ENCODE data around the gene GLI3.

Gene GLI3

GRCh38 chr7:42134276-42134876 is 102.6 kb downstream of the GLI3 start:
- no peak for FAIRE-seq
- DNase-seq (ENCODE audit: insufficient read length), result no peak
- TF ChIP-seq TAF1 (IDR thresholded peaks at IDR 0.05; ENCODE audit: borderline replicate concordance, low read depth, low read length), result no peak
- no peak for TF ChIP-seq POLR2AphosphoS5 (IDR thresholded peaks at IDR 0.05; ENCODE audit: low read depth, low read length)
- TF ChIP-seq POLR2A (IDR thresholded peaks at IDR 0.05; ENCODE audit: low read depth, low read length), result no peak

GRCh38 chr7:42133321-42133720 is 103.7 kb downstream of the GLI3 start:
- DNase-seq (ENCODE audit: insufficient read length), result no peak
- no peak for TF ChIP-seq TAF1 (IDR thresholded peaks at IDR 0.05; ENCODE audit: borderline replicate concordance, low read depth, low read length)
- no peak for FAIRE-seq

GRCh38 chr7:42128703-42129102 is 108.3 kb downstream of the GLI3 start:
- TF ChIP-seq TAF1 (IDR thresholded peaks at IDR 0.05; ENCODE audit: borderline replicate concordance, low read depth, low read length), result no peak
- TF ChIP-seq POLR2A (IDR thresholded peaks at IDR 0.05; ENCODE audit: low read depth, low read length), result no peak
- TF ChIP-seq POLR2AphosphoS5 (IDR thresholded peaks at IDR 0.05; ENCODE audit: low read depth, low read length), result no peak
- DNase-seq (ENCODE audit: insufficient read length), result no peak
- no peak for FAIRE-seq

DNA sequence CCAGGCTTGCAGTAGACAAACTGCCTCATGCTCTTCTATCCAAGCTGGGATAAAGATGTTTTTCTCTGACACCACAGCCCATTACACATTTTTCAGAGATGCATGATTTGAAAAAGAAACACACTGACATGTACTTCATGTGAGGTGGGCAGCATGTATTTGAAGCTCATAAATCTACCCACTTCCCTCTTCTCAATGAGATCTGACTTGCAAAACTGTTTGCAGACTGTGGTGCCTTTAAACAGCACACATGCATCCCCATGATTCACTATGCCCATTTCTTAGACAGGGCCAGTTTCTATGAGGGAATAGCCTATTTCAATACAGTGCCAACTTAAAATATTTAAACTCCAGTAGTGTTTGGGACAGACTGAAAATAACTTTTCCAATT is 109.8 kb downstream of the GLI3 start:
- no peak for DNase-seq (ENCODE audit: insufficient read length)
- FAIRE-seq, result no peak

GRCh38 chr7:42126475-42127231 is 110.4 kb downstream of the GLI3 start:
- FAIRE-seq, result no peak
- DNase-seq (ENCODE audit: insufficient read length), result no peak
- TF ChIP-seq POLR2A (IDR thresholded peaks at IDR 0.05; ENCODE audit: low read depth, low read length) (no peak), POLR2AphosphoS5 (IDR thresholded peaks at IDR 0.05; ENCODE audit: low read depth, low read length) (no peak), TAF1 (IDR thresholded peaks at IDR 0.05; ENCODE audit: borderline replicate concordance, low read depth, low read length) (no peak)

More for the DNA sequence above, 109.8 kb downstream of the GLI3 start:
- TF ChIP-seq POLR2A (IDR thresholded peaks at IDR 0.05; ENCODE audit: low read depth, low read length) (no peak), TAF1 (IDR thresholded peaks at IDR 0.05; ENCODE audit: borderline replicate concordance, low read depth, low read length) (no peak), POLR2AphosphoS5 (IDR thresholded peaks at IDR 0.05; ENCODE audit: low read depth, low read length) (no peak)

DNA sequence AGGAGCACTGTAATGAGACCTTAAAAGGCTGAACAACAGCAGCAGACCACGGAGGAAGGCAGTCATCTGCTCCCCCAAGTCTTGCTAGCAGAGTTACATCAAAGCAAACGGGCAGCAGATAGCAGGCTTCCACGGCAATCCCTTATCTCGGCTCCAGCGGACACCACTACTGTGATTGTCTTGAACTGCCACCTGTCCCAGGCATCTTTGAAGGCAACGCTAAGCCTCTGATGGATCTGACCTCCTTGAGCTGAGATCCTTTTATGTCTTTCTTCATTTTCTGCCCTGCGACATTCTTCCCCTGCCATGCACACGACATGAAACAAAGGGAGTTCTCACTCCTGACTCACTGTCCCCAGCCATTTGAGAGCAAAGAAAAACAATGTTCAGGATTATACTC is 111.7 kb downstream of the GLI3 start:
- FAIRE-seq (no peak), DNase-seq (ENCODE audit: insufficient read length) (no peak)
- TF ChIP-seq TAF1 (IDR thresholded peaks at IDR 0.05; ENCODE audit: borderline replicate concordance, low read depth, low read length) (no peak), POLR2A (IDR thresholded peaks at IDR 0.05; ENCODE audit: low read depth, low read length) (no peak), POLR2AphosphoS5 (IDR thresholded peaks at IDR 0.05; ENCODE audit: low read depth, low read length) (no peak)

DNA sequence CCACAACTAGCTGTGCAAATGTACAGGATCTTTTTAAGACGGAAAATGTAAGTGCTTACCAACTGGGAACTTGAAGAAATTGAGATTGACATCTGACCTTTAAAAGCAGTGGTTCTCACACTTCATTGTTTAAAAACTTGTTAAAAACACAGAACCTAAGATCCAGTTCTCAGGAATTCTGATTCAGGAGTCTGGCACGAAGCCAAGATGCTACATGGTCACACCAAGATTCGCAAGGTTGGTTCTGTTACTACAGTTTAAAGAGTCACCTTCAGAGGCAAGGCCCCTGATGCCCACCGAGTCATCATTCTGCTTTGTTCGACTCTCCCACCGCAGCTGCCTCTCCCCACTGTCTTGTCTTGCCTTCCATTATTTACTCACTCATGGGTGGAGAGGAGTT is 113.3 kb downstream of the GLI3 start:
- DNase-seq (ENCODE audit: insufficient read length) (no peak), FAIRE-seq (no peak)
- TF ChIP-seq POLR2A (IDR thresholded peaks at IDR 0.05; ENCODE audit: low read depth, low read length) (no peak), TAF1 (IDR thresholded peaks at IDR 0.05; ENCODE audit: borderline replicate concordance, low read depth, low read length) (no peak), POLR2AphosphoS5 (IDR thresholded peaks at IDR 0.05; ENCODE audit: low read depth, low read length) (no peak)

DNA sequence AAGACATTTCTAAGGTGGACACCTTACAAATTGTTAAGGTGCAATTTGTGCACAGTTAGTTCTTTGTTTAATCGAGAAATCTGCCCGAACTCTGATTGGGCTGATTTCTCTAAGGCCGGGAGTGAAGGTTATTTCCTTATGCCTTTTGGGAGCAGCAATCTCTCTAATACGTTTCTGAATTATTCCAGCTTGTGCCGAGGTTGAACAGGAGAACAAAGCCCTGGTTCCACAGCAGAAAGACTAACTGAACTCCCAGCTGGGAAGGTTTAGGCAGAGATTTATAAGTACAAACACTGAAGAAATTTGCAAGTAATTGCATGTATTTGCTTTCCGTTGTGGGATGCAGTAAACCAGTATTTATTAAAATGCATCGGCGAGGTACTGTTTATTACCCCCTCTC is 116.8 kb downstream of the GLI3 start:
- DNase-seq (ENCODE audit: insufficient read length), result no peak
- no peak for FAIRE-seq
- TF ChIP-seq POLR2AphosphoS5 (IDR thresholded peaks at IDR 0.05; ENCODE audit: low read depth, low read length) (no peak), TAF1 (IDR thresholded peaks at IDR 0.05; ENCODE audit: borderline replicate concordance, low read depth, low read length) (no peak), POLR2A (IDR thresholded peaks at IDR 0.05; ENCODE audit: low read depth, low read length) (no peak)

DNA sequence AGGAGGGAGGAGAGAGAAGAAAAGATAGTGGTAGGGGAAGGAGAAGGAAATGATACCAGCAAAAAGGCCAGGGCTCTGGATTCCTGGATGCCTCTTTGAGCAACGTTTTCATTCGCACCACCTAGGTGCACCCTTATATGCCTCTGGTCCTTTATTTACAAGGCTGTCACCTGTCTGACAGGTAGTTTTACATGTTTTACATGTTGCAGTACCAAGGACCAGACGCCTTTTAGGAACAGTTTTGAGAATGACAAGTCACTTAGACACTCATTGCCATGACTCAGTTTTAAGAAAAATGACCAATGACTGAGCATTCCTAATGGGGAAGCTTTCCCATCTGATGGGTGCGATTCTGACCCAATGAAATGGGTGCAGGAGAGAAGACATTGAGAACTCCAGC is 119.8 kb downstream of the GLI3 start:
- DNase-seq (ENCODE audit: insufficient read length) (no peak), FAIRE-seq (no peak)
- no peak for TF ChIP-seq POLR2A (IDR thresholded peaks at IDR 0.05; ENCODE audit: low read depth, low read length)
- TF ChIP-seq POLR2AphosphoS5 (IDR thresholded peaks at IDR 0.05; ENCODE audit: low read depth, low read length), result no peak
- no peak for TF ChIP-seq TAF1 (IDR thresholded peaks at IDR 0.05; ENCODE audit: borderline replicate concordance, low read depth, low read length)

DNA sequence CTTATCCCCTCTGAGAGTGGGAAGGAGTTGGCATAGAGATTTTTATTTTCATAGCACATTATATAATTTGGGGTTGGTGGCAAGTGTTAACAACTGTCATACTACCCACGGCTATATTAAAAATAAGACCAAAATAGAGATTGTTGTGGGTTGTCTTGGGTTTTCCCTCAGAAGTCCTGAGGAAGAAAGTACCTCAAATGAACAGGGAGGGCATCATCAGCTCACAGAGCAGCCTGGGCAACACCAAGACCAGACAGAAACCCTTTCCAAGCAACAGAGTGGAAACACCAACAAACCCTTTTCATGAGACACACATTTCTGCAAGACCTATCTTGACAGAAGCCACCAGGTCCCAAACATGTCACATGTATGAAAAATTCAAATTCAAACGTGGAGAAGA is 121.2 kb downstream of the GLI3 start:
- TF ChIP-seq TAF1 (IDR thresholded peaks at IDR 0.05; ENCODE audit: borderline replicate concordance, low read depth, low read length) (no peak), POLR2AphosphoS5 (IDR thresholded peaks at IDR 0.05; ENCODE audit: low read depth, low read length) (no peak), POLR2A (IDR thresholded peaks at IDR 0.05; ENCODE audit: low read depth, low read length) (no peak)
- DNase-seq (ENCODE audit: insufficient read length) (no peak), FAIRE-seq (no peak)

DNA sequence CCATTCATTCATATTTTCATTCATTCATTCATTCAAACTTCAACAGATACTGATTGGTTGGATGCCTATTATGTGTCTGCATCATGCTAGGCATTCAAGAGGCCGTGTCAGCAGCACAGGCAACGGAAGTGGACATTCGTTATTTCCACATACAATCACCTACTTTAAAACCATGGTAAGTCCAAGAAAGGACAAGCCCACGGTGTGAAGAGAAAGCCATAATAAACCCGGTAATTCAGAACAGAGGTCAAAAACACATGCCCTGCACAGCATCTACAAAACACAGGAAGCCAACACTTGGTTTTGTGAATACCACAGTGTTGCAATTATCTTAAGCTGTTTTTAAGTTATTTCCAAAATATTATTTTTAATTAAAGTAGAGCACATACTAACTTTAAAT is 126.7 kb downstream of the GLI3 start:
- DNase-seq (ENCODE audit: insufficient read length) (no peak), FAIRE-seq (no peak)
- TF ChIP-seq POLR2AphosphoS5 (IDR thresholded peaks at IDR 0.05; ENCODE audit: low read depth, low read length) (no peak), POLR2A (IDR thresholded peaks at IDR 0.05; ENCODE audit: low read depth, low read length) (no peak), TAF1 (IDR thresholded peaks at IDR 0.05; ENCODE audit: borderline replicate concordance, low read depth, low read length) (no peak)

GRCh38 chr7:42108803-42109528 is 128.0 kb downstream of the GLI3 start:
- TF ChIP-seq POLR2A (IDR thresholded peaks at IDR 0.05; ENCODE audit: low read depth, low read length) (no peak), POLR2AphosphoS5 (IDR thresholded peaks at IDR 0.05; ENCODE audit: low read depth, low read length) (no peak), TAF1 (IDR thresholded peaks at IDR 0.05; ENCODE audit: borderline replicate concordance, low read depth, low read length) (no peak)
- DNase-seq (ENCODE audit: insufficient read length) (no peak), FAIRE-seq (no peak)

Data from GM12892 (cell line).